GM19372 (cell line): ENCODE data around the gene ANKRD44.

ENCODE experiments used
- ATAC-seq: cut with Tn5 transposase; IDR thresholded peaks from one replicate; pipeline ENCODE4 v1.9.1; 2021; ENCODE audit warnings: mild to moderate bottlenecking, low read depth, moderate library complexity; ENCODE audit not compliant: unreplicated experiment

Gene ANKRD44

DNA sequence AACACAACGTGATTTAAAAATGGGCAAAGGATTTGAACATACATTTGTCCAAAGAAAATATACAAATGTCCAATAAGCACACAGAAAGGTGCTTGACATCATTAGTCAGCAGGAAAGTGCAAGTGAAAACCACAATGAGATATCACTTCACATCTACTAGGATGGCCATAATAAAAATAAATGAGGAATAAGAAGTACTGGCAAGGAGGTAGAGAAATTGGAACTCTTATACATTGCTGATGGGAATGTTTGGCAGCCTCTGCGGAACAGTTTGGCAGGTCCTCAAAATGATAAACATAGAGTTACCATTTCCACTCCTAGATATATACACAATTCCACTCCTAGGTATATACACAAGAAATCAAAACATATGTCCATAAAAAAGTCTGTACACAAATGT is 333.1 kb downstream of the ANKRD44 start:
- no peak for ATAC-seq

DNA sequence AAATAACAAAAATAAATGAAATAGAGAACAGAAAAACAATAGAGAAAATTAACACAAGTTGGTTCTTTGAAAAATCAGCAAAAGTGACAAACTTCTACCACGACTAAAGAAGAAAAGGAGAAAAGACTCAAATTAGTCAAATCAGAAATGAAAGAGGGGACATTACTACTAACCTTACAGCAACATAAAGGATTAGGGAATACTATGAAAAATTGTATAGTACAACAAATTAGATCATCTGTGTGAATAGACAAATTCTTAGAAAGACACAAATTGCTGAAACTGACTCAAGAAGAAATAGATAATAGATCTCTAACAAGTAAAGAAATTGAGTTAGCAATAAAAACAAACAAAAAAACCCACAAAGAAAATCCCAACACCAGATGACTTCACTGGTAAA is 335.6 kb downstream of the ANKRD44 start:
- no peak for ATAC-seq

DNA sequence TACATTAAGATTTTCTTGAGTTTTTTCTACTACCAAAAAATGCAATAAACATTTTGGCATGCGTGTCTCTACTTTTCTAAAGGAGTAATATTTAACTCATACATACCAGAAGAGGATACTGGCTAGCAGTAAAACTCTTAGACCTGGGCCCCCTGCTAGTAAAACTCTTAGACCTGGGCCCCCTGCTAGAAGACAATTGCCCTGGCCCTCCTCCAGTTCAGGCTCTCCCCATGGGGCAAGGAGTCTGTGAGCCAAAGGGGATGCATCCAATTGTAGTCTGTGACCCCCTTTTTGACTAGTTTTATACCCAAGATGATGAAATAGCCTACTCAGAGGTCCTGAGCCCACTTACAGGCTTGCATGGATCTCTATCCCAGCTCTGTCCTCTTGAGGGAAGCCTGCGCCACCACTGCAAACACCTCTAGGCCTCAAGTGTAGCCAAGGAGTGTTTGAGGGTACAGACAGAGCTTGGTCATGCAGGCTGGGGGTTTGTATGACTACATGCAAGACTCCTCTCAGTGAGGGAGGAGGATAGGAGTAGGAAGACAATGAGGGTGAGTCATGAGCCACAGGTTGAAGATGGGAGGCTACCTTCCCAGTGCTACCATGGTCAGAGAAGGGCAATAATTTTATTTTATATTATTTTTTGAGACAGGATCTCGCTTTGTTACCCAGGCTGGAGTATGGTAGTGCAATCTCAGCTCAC is 338.9 kb downstream of the ANKRD44 start:
- no peak for ATAC-seq

DNA sequence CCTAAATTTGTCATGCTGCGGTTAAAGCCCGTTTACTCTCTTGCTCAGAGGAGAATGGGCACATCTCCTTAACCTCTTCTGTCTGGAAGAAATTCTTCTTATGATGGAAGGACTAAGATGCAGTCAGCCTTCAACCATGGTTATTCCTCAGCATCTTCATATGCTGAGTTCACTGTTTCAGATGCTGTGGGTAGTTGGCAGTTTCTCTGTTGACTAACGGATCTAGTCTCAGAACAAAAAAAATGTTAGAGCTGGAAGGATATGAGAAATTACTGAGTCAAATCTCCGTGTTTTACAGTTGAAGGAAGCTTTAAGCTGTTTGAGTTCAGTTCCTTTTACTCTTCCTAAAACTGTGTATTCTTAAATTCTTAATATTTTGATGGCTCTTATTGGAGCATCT is 340.5 kb downstream of the ANKRD44 start:
- no peak for ATAC-seq

DNA sequence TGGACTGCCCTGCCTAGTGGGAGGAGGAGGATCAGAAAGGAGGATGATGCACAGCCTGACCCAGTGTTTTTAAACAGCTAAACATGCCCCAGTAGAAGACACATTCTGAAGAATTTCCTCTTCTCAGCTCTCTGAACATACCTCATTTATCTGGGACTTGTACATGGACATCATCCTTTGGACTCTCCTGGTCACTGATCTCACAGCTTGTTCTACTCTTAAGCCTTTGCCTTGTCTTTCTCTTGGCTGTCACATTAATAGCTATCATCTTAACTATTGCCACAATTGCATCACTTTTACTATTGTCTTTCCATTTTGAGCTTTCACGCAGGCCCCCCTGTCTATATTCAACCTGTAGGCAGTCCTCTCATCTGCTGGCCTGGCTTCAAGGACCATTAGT is 342.1 kb downstream of the ANKRD44 start:
- no peak for ATAC-seq

DNA sequence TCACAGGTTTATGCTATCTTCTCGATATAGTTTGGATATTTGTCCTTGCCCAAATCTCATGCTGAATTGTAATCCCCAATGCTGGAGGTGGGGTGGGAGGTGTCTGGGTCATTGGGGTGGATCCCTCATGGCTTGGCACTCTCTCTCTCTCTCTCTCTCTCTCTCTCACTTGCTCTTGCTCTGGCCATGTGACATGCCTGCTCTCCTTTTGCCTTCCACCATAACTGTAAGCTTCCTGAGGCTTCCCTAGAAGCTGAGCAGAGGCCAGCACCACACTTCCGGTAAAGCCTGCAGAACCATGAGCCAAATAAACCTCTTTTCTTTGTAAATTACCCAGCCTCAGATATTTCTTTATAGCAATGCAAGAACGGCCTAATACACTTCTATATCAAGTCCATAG is 342.8 kb downstream of the ANKRD44 start:
- no peak for ATAC-seq

DNA sequence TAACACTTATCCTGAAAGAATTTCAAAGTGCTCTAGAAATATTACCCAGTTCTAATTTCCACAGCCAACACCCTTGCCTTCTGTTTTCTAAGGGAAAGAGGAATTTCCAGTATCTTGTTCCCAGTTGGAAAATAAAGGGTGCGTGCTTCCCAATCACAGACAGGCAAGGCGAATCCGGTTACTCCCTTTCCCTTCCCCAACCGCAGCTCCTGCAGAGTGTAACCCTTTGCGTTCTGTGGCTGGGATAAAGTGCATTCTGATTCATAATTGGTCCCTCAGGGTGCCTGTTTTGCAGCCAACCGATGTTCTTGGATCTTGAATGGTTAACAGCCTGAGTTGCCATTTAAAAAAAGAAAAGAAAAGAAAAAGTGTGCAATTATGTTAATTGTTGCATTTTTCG is 343.5 kb downstream of the ANKRD44 start:
- no peak for ATAC-seq

DNA sequence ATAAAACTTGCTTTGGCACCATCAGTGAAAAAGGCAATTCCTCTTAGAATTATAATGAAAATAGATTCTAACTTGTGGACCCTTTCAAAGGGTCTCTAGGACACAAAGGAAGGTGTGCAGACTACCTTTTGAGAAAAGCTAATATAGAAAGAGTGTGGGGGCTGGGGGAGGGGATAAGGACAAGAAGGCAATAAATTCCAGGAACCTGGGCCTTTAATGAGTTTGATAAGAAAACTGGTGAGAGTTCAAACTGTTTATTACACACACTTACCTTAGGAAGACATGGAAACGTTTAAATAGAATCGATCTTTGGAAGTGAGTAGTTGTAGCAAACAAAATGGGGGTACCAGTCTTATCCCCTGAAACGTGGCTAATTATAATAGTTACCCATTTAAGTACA is 344.5 kb downstream of the ANKRD44 start:
- ATAC-seq, result no peak

DNA sequence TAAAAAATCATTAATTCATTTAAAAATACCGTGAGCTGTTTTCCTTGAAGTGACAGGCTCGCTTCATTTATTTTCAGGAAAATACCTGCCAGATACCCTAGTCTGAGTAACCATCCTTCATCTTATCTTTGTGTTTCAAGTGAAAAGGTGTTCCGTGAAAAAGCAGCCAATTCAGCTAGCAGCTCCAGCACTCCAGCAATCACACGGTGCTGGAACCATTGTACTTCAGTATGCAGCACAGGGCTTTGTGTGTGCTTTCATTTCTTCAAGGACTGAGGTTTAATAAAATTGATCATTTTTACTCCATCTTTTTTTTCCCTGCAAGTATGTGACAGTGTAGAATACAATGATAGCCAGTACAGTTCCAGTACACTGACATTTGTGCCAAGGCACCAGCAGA is 344.9 kb downstream of the ANKRD44 start:
- ATAC-seq, result no peak

DNA sequence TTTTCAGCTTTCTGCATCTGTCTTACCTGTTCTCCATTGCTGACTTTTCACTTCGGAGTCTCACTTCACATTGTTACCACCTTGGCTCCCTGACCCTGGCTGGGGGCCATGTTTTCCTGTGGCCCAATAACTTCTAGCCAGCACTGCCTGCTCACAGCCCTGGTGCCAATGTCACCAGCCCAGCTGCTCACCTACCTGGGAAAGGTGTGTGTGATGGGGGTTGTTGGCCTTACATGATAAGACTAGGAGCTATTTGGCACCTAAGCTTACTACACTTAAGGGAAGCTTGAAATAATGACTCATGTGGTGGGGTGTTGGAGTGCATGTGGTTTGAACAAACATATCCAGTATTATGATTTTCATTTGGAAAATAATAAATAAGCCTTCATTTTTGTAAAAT is 346.6 kb downstream of the ANKRD44 start:
- no peak for ATAC-seq

DNA sequence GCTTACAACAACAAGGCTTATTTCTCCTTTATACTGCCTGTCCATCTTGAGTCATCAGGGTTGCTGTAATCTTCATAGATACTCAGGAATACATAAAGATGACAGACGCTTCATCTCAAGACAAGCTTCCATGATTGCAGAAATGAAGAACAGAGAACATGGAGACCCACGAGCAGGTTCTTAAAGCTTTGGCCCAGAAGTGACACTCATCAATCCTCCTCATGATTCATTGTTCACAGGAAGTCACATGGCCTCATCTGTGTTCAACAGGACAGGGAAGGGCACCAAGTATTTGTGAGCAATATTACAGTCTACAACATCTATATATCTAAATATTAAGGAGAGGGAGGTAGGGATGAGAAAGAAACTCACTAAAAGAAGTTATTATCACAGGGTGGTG is 347.5 kb downstream of the ANKRD44 start:
- ATAC-seq, result no peak

DNA sequence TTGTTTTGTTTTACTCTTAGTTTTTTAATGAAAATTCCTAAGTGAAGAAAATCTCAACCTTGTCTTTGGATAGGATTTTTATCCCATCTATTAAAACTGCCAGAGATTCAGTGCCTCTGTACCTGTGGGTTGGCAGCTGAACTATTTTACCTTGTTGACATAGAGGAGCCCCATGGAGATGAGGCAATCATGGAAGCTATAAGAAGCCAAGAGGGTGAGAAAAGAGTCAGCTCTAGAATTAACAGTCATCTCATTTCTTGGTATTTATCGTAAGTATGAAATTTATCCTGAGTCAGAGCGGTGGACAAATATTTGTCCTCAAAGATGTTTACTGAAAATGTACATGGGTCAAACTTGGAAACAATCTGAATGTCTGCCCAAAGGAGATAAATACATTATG is 348.3 kb downstream of the ANKRD44 start:
- no peak for ATAC-seq

DNA sequence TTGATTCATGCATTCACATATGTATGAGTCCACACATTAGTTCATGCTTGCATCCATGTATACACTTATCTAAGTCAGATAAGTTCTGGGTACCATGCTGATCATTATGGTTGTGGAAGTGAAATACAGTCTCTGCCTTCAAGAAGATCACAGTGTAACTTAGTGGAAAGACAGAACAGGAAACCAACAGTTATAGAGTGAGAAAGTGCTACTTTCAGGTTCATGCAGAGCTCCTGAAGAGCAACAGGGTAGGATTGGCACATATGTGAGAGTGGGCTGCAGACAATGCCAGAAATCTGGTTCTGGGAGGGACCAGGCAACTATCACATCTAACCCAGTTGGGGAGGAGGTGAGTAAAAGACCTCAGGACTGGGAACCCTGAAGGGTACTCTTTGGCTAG is 348.7 kb downstream of the ANKRD44 start:
- ATAC-seq, result peak; percentile 99

DNA sequence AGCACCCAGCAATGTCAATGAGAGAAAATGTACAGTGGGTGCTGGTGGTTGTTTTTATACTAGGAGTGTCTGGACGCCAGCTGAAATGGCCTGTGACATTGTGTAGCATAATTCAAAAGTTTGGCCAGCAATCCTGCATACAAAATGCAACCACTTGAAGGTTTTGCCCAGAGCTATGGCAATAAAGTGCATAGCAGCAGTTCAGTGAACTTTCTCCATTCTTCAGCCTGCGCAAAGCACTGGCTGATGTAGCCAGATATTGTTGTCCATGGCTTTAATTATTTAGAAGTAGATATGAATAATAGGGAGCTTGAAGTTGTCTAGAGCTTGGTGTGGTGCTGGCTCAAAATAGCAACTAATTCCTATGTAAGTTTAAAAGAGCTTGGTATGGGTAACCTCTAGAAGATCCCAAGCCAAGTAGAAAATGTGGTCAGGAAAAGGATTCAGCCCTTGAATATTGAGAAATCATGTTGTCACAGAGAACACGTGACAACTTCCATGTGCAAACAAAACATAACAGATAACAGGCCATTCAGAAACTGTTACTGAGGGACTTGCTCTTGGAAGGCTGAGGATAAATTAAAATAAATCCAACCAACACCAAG is 350.7 kb downstream of the ANKRD44 start:
- no peak for ATAC-seq

DNA sequence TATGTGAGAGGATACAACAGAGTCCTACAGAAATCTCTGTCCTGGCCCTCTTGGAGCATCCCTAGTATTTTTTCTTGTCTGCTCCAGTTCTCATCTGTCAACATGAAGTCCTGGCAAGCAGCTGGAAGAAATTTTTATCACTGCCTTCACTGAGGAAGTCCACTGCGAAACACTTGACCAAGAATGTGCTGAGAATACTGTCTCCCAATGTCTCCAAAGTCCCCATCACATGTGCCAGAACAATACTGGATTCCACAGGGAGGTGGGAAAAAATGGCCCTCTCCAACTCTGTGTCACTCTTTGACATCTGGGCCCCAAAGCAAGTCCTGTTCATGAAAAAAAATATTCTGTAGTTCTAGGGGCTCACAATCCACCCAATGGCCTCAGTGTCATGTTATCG is 351.3 kb downstream of the ANKRD44 start:
- no peak for ATAC-seq

DNA sequence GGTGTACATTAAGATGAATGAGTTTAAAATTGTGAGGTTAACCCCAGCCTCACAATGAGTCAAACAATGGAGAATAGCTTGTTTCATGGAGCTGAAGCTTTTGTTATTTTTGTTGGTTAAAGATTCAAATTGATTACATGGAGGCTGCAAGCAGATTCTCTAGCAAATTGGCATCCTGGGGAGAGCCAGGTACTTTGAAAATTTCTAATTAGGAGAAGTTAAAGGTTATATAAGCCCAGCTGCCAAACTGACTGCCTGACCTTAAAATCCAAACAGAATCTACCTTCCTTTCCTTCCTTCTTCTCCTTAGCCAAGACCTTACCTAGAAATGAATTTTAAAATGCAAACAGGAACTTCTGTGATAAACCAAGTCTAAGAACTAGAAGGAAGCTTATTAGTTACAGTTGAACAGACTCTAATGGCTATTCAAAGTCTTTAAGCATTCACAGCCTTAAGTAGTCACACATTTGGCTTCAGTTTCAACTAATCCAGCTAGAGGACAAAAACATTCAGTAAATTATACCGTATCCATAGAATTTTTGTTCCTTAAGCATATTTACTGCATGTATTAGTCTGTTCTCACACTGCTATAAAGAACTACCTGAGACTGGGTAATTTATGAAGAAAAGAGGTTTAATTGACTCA is 352.6 kb downstream of the ANKRD44 start:
- ATAC-seq, result no peak

DNA sequence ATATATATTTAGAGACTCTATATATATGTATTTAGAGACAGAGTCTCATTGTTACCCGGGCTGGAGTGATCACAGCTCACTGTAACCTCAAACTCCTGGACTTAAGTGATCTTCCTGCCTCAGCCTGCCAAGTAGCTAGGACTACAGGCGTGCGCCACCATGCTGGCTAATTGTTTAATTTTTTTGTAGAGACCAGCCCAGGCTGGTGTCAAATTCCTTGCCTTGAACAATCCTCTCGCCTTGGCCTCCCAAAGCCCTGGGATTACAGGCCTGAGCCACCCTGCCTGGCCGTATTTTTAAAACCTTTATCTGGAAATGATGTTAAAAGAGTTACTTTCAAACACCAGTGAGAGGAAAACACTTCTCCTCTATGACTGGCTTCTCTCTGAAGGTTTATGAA is 353.1 kb downstream of the ANKRD44 start:
- ATAC-seq, result no peak

DNA sequence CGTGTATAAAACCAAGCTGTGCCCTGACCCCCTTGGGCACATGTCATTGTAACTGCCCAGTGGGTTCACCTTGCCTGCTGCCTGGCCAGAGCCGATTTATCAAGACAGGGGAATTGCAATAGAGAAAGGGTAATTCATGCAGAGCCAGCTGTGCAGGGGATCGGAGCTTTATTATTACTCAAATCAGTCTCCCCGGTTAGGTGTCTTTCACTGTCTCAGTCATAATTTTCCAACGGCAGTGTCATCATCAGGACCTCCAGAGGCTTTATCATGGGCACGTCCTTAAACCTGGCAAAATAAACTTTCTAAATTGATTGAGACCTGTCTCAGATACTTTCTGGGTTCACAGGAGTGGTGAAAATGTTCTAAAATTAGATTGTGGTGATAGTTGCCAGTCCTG is 354.5 kb downstream of the ANKRD44 start:
- no peak for ATAC-seq

DNA sequence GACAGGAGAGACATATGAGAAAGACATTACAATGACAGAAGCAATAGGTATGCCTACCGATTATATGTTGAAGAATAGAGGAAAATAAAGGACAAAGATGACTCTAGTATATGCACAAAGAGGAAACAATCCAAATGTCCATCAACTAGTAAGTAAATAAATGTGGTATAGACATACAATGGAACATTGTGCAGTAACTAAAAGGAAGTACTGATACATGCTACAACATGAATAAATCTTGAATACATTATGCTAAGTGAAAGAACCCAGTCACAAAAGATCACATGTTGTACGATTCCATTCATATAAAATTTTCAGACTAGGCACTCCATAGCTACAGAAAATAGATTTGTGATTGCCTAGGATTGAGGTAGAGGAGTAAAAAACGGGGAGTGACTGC is 355.5 kb downstream of the ANKRD44 start:
- ATAC-seq, result no peak

DNA sequence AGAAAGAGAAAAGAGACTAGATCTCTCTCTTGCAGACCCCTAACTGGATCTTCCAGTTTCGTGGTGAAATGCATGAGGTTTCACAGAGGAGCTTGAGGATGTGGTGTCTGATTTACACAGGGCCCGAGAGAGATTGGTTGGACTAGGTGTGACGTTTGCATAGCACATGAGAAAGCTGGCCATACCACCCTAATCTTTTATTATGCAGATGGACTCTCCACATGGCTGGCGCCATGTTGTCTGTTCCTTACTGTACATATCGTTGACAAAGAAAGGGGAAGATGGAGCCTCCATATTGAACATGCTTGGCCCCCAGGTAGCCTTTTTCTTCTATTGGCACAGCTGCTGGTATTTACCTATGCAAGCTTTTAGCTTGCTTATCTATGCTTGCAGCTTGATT is 356.6 kb downstream of the ANKRD44 start:
- ATAC-seq, result no peak

DNA sequence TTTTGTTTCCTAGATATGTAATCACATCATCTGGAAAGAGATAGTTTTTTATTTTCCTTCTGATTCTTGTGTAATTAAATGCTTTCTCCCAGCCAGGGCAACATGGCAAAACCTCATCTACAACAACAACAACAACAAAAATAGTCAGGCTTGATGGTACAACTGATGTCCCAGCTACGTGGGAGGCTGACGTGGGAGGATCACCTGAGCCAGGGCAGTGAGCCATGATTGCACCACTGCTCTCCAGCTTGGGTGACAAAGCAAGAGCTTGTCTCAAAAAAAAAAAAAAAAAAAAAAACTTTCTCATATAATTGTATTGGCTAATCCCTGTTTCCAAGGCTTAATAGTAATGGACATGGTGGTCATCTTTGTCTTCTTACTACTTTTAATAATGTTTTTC is 357.6 kb downstream of the ANKRD44 start:
- ATAC-seq, result no peak

DNA sequence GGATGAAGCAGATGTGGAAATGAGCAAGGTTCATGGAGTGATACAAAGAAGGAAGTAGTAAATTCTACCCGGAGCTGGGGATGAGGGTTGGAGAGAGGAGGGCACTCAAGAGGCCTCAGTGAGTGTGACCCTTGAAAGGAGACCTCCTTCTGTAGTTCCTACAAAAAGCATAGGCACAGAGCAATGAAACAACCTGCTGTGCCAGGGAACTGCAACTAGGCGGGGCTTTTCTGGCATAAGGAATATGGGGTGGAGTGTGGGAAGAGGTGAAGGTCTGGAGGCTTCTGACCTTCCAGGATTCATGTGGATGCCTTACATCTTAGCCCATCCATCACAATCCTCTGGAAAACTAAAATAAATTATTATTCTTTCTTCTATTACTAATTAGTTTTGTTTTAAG is 358.6 kb downstream of the ANKRD44 start:
- no peak for ATAC-seq
